DMS114 treated with DMSO at 0.1 percent for 48 hours (cell line): ENCODE results near the gene TRAFD1.

Experiments used
- DNase-seq: peaks from one replicate; lab custom pipeline; 2025; ENCODE audit not compliant: unreplicated experiment; lab: John Stamatoyannopoulos, UW

TRAFD1 gene

GRCh38 chr12:112198120-112198733, 72.9 kb downstream of the TRAFD1 start:
- peak; percentile 63 for DNase-seq

- no peak for DNase-seq
These were observed 73.8 kb downstream of the TRAFD1 start for GRCh38 chr12:112199136-112199535.
